ENCODE data around the gene RAD51B.

DNA sequence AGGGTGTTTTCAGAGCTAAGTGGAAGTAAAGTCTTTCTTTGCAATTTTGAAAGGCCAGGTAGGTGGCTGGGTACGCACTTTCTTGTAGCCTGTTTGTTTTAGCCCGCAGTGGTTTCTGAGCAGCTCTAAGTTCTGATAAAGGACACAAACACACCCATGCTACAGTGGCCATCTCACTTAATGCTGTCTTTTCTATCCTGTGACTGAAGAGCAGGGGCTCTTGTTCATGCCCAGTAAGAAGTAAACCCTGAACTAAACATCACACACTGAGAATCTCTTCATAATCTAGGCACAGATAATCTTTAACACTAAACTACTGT, 427.2 kb downstream of the RAD51B start:
- TF ChIP-seq, protein P1, sequence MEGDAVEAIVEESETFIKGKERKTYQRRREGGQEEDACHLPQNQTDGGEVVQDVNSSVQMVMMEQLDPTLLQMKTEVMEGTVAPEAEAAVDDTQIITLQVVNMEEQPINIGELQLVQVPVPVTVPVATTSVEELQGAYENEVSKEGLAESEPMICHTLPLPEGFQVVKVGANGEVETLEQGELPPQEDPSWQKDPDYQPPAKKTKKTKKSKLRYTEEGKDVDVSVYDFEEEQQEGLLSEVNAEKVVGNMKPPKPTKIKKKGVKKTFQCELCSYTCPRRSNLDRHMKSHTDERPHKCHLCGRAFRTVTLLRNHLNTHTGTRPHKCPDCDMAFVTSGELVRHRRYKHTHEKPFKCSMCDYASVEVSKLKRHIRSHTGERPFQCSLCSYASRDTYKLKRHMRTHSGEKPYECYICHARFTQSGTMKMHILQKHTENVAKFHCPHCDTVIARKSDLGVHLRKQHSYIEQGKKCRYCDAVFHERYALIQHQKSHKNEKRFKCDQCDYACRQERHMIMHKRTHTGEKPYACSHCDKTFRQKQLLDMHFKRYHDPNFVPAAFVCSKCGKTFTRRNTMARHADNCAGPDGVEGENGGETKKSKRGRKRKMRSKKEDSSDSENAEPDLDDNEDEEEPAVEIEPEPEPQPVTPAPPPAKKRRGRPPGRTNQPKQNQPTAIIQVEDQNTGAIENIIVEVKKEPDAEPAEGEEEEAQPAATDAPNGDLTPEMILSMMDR (conservative IDR thresholded peaks at IDR 0.05 in 1 of 2, IDR thresholded peaks at IDR 0.05 in 1 of 2; ENCODE audit: low read depth in 1 of 2, low read length in 2 of 2): no peak
- no peak for TF ChIP-seq EZH2 (IDR thresholded peaks at IDR 0.05; ENCODE audit: low read length, missing control alignments)
